GM19324 (cell line): Measurements from ENCODE around the gene CLTB.

Experiments used
- ATAC-seq: cut with Tn5 transposase; IDR thresholded peaks from one replicate; pipeline ENCODE4 v1.9.1; 2021; ENCODE audit warnings: mild to moderate bottlenecking, moderate library complexity; ENCODE audit not compliant: unreplicated experiment, low FRiP score

The CLTB gene

DNA sequence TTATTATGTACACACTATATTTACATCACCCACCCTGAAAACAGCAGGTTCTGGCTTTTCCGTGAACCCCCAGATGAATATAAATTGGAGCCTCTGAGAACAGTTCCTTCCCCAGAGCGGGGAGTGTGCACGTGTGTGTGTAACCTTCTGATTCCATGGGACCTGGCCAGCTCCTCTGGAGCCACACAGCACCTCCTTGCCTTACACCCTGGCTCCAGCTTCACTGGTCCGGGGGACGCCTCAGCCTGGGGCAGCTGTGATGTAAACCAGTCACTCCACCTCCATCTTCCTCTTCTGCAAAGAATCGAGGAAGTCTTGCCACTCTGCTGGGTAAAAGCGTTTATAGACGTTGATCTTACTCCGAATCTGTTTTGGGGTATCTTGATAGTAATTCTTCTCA lies 32.4 kb downstream of the CLTB start:
- no peak for ATAC-seq

DNA sequence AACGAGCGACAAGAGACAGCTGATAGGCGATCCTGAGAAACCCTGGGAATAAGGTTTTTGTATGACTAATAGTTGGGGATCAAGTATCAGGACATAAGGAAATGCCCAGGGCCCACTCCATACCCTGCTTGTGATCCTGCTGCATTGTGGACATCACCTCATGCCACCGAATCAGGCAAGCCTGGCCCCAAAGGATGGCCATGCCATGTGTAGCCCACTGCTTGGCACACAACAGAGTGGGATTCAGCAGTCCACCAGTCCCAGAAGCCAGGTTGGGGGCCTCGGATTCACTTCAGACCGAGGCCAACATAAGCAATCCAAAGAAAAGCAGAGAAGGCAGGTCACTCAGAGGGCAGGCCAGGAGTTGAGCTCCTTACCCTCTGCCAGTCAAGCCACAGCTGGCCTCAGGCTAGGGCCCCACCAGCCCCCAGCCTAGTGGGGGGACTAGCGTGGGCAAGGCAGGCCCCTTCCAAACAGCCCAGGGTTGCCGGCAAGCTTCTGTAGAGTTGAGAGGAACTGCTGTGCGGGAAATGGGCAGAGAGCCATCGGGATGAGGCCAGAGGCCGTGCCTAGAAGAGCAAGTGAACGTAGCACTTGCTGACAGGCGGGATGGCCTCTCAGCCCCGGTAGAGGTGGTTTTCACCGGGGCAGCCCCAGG lies 33.0 kb downstream of the CLTB start:
- no peak for ATAC-seq

DNA sequence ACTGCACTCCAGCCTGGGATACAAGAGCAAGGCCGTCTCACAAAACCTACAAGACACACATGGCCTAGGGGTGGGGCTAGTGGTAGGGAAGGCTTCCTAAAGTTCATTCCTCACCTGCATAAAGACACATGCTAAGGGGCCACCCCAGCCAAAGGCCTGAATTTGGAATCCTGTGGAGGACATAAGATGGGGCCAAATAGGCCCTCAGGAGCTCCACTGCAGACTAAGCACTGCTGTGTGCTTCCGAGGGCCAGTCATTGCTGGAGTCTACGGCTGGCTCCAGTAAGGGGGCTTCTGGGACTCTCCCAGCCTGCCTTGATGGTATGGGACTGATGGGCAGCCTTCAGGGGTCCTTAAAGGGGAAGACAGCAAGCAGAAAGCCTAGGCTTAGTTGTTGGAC lies 33.6 kb downstream of the CLTB start:
- ATAC-seq, result no peak

DNA sequence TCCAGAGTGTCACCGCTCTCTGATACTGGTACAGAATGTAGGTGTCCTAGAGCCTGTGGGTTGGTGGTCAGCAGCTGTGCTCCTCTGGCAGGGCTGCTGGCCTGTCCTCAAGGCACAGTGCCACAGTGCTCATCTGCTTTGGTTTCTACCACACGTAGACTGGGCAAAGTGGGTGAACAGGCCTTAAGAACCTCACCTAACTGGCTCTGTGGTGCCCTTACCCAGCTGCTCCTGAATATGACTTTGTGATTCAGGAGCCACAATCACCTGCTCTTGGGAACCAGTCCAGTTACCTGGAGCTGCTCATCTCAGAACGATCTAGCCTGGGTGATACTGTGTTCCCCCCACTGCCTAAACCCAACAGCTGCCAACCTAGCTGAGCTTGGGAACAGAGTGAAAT lies 34.4 kb downstream of the CLTB start:
- ATAC-seq, result no peak

DNA sequence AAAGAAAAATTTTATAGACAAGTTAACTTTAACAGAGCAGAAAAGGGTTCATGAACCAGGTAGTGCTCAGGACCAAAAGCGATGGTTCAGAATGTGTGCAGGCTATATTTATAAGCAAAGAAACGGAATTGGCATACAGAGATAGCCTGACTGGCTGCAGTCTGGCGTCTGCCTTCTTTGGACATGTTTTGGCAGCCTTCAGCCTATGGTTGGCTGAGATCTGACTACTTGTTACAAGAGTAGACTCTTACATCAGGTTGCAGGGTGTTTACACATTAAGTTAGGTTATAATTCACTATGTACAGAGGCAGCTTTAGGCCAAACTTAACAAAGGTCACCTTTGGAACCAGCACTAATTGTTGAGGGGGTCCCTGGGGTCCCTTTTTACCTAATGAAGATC lies 34.9 kb downstream of the CLTB start:
- no peak for ATAC-seq

DNA sequence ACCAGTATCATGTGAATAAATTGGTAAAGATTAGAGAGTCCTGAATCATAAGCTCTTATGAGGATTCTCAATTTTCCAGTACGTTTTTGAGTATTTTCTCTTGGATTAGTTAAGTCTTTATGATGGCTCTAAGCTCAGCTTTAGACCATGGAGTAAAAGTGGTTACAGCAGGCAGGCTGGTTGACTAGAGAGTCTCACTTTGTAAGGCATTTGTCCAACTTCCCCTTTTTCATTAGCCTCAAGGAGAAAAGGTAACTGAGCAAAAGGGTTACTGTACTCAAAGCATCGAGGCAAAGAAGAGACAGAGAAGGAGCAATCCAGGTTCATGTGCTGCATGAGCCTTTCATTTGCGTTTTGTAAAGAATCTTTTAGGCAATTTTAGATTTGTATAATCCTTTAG lies 36.5 kb downstream of the CLTB start:
- peak; percentile 58 for ATAC-seq

DNA sequence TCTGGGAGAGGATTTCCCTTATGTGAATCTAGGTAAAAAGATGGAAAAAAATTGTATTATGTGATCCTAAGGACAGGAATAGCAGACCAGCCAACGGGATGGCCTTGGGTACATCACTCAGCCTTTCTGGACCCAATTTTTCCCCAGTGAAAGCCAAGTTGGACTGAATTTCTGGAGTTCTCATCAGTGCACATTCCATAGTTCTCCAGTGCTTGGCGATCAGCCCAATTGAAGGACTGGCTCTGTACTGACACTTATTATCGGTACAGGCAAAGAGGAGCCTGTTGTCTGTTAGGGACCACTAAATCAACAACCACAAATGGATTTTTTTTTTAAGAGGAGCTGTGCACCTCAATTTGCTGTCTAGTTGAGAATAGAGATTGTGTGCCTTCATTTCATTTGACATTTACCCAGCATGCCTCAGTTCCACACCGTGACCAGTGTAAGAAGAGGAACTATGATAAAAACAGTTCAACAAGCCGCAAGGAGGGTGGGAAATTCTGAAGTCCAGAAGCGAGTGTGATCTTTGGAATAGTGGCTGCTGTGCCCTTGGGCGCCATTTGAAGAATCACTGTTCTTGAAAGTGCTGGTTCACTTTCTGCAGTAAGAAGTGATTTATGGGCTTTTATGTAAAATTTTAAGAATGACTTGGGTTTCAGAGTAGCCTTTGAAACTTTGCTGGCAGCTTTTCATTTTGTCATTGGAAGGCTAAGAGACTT lies 43.1 kb downstream of the CLTB start:
- no peak for ATAC-seq

DNA sequence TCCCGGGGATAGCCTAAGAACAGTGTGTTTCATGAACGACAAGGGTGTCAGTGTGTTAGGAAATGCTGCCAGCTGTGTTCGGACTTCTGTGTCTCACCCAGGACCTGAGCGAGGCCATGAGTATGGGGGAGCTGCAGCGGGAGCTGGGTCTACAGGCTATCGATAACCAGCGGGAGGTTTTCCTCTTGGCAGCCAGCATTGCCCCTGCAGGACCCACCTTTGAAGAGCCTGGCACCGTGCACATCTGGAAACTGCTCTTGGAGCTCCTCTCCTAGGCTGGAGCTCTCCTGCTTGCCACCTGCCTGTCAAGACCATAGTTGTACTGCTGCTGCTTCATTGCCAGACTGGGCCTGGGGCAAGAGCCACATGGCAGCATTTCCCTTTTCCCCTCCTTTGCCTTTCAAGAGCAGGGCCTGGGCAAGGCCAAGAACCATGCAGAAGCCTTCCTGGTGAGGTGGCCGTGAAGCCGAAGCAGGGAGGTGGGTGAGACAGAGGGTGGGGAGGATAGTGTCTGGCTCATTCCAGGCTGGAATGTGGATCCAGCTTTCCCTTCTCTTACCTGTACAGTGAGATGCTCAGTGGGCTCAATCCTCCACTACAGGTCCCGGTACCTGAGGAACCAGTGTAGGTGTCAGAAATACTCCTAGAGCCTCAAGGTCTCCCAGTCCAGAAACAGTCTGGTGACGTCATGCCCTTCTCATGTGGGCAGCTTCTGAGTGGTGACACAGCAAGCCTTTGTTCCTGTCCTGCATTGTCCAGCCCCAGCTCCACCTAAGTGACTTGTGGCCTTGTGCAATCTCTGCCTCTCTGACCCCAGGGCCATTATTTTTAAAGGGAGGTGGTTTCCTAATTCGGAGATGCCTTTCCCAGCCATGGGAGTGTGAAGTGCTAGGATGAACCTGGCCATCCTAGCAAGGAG lies 44.5 kb downstream of the CLTB start:
- no peak for ATAC-seq

DNA sequence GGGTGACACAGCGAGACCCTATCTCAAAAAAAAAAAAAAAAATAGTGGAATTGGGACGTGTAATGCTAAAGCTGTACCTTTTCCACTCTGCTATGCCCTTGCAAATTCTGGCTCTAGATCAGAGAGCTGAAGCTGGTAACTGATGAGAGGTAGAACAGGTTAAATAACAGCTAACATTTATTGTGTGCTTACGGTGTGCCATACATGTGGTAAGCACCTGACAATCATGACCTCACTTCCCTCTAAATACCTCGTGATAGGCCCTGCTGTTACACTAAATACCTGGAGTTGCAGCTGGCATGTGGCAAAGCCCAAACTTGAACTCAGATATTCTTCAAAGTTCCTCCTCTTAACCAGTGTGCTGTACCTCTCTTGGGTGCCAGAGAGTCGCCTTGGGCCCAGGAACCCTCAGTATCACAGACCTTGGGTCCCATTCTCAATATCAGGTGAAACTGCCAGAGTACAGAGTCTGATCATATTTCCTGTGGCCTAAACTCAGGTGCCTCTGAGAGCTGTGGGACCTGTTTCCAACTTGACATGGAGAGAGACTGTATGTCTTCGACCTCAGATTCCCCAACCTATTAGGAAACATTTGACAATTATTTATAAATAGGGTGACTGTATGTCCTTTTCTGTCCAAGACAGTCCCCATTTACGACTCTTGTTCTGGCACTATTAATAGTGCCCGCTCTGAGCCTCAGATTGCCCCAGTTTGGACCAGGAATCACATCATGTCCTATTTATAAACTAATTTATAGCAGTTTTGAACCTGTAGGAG lies 46.2 kb downstream of the CLTB start:
- ATAC-seq, result no peak

DNA sequence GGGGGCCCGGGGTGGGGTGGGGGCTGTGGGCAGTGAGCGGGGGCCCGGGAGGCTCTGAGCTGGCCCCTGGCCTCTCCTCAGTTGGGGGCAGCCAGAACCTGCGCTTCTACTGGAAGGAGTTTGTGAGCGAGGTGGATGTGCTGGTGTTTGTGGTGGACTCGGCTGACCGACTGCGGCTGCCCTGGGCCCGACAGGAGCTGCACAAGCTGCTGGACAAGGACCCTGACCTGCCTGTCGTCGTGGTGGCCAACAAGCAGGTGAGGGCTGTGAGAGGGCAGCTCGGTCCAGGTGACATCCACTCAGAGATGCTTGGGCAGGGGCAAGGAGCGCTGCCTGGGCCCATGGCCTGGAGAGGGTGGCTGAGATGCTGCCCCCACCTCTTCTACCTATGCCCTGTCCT lies 47.6 kb downstream of the CLTB start:
- ATAC-seq, result no peak

DNA sequence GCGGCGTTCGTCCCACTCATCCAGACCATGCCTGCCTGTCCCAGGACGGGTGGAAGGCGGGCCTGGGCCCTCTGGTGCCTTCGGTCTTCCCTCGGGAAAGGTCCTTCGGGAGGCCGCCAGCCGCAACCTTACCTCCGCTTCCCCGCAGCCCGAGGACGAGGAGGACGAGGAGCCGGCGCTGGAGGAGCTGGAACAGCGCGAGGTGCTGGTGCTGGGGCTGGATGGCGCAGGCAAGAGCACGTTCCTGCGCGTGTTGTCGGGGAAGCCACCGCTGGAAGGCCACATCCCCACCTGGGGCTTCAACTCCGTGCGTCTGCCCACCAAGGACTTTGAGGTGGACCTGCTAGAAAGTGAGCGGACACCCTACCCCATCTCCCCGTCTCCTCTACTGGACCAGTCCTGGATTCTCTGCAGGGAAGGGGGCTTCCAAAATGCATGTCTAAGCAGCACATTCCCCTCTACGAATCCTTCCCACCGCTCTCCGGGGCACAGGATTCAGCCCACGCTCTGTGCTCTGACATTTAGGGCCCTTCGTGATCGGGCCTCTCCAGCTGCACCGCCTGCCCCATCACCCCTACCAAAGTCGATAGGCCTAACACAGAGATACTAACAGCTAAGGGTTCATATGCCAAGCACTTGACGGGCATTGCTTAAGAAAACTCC lies 50.0 kb downstream of the CLTB start:
- ATAC-seq, result no peak

DNA sequence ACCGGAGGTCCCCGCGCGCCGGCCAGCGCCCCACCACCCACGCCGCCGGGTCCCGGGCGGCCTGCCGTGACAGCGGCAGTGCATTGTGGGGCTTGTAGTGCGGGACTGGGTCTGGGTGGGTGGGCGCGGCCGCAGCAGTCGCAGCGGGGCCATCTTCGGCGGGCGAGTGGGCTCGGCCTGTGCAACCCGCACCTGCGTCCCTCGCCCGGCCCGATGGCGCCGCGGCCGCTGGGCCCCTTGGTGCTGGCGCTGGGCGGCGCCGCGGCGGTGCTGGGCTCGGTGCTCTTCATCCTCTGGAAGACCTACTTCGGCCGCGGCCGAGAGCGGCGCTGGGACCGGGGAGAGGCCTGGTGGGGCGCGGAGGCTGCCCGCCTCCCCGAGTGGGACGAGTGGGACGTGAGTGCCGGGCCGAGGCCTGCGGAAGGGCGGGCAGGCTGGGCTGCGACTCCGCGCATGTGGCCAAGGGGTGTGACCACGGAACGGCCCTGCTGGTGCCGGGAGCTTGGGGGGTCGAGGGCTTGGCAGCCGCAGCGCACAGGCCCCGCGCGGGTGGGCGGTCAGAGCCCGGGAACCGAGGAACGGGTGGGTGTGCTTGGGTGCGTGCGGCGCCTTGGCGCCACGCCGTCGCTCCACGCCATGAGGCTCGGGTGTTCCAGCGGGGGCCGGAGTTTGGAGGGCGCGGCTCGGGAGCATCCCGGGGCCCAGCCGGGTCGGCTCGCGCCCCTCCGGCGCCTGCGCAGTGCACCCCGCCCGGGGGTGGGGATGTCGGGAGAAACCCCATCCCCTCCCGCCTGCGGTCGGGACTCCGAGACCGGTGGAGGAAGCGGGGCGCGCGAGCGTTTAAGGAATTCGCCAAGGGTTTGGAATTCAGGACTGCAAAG lies 50.7 kb downstream of the CLTB start, which contains the start of gene ARL10:
ARL10 (plus strand) TSS at position 137 of the 881 bp plus-strand sequence; CDS start at position 214, 77 bp downstream.
- ATAC-seq, result peak; percentile 40

DNA sequence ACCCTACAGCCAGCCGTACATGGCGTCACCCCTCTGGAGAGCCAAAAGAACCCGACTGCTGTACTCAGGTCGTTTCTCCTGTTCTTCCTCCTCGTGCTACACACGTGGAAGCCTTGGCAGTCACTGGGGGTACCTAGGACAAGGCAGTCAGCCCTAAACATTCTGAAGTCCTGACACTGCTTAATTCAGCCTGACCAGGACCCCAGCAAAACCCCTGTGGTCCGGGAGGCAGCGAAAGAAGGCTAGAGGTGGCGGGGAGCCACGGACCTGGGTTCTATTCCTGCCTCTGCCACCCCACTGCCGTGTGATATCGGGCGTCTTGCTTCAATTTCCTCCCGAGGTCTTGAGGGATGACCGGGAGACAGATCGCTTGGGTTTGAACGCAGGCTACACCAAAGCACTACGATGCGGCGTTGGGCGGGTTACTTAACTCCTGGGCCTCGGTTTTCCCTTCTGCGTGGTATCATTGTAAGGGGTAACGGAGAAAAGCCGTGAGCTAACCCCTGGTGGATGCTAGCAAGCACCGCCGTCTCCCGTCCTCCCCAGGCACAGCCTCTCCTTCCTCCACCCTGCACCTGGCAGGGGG lies 51.5 kb downstream of the CLTB start:
- no peak for ATAC-seq

DNA sequence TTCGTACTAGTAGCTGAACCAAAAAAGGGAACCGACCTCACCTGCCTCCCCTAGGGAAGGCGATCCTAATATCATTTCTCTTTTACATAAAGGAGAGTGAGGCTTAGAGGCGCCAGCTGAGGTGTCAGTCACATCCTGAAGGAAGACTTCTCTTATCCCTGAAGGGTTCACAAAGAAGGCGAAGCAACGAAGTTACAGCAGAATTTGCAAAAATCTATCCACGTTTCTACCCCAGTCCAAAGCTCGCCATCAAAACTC lies 54.2 kb downstream of the CLTB start:
- ATAC-seq, result peak; percentile 1

DNA sequence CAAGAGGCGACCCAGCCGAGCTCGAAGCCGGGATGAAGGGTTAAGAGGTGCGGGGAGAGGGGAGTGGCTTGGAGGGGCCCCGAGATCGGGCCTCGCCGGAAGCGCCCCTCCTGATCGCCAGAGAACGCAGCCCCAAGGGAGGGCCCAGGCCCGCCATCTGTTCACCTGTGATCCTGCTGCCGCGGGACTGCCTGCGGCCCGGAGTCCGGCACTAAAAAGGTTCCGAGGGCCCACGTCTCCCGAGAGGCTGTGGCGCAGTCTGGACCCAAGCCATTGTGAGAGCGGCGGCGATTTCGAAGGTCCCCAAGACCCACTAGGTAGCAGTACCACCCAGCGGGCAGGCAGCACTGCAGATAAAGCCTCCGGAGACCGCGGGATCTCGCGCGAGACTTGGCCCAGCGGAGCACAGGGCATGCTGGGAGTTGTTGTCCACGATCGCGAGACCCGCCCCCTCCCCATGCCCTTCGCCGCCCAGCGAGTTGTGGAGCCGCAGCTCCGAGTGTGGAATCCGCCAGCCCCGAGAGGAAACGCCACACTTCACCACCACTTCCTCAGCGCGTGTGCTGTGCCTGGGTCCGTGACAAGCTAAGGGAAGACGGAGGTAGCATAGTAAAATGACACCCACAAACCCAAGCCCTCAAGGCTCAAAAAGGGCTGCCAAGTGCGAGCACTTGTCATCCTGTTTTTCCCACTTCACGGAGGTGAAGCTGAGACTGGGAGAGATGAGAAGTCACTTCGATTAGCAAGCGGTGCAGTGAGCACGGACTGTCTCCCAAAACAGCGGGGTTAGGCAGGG lies 54.7 kb downstream of the CLTB start, which contains the start of gene KIAA1191:
KIAA1191 (minus strand) TSS at position 328 of the 796 bp plus-strand sequence. CDS start 2,256 bp downstream, outside the sequence.
- peak; percentile 90 for ATAC-seq

DNA sequence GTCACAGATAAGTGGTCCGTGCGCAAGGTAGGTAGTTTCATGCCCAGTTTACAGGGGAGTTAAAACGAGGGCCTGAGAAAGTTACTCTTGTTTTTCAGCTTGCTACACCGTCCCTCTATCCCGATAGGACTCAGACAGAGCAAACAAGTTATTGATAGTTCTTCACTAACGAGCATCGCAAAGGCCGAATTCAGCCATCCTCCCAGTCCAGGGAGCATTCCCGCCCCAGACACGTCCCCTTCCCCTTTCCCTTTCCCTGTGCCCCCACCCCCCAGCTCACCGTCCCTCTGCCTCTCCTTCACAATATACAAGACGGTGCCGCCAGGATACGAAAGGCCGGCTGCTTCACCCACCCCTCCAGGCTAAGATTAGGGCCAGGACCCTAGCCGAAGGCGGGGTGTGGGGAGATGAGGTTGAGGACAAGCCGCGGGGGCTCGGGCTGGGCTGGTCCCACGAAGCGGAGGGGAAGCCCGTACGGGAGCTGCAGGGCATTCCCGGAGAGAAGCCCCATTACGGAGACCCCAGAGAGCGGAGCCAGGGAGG lies 55.4 kb downstream of the CLTB start:
- ATAC-seq, result no peak

DNA sequence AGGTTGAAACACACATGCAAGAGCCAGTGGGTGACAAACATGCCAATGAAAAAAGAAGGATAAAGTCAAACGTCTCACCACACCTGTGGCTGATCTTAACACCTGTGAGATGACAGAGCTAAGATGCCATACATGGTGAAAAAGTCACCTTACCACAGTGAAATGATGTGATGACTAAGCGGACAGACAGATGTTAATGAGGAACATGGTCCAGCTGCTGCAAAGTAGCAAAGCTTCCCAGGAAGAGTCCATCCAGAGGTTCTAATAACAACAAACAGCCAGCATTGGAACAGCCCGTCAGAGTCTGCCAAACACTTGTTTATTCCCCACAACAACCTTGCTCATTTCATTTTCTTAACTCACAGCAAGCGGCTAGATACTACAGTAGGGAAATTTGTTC lies 56.7 kb downstream of the CLTB start:
- ATAC-seq, result no peak

DNA sequence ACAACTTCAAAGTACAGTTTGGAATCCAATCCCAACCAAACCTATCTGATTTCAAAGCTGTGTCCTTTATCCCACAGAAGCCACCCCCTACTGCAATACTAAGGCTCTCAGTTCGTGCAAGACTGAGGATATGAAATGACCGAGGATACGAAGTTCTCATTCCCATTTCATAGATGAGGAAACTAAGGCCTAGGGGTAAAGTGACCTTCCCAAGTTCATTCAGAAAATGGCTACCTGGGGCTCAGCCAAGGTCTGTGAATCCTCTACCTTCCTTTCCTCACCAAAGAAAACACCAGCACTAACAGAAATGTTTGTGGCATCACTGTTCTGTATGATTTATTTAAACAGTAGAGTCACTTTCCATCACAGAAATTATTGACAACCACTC lies 60.2 kb downstream of the CLTB start:
- ATAC-seq, result no peak
